ENCODE data around the gene TBC1D23.

- TF ChIP-seq POLR2AphosphoS5 (IDR thresholded peaks at IDR 0.05): no peak
- TF ChIP-seq, protein P1, sequence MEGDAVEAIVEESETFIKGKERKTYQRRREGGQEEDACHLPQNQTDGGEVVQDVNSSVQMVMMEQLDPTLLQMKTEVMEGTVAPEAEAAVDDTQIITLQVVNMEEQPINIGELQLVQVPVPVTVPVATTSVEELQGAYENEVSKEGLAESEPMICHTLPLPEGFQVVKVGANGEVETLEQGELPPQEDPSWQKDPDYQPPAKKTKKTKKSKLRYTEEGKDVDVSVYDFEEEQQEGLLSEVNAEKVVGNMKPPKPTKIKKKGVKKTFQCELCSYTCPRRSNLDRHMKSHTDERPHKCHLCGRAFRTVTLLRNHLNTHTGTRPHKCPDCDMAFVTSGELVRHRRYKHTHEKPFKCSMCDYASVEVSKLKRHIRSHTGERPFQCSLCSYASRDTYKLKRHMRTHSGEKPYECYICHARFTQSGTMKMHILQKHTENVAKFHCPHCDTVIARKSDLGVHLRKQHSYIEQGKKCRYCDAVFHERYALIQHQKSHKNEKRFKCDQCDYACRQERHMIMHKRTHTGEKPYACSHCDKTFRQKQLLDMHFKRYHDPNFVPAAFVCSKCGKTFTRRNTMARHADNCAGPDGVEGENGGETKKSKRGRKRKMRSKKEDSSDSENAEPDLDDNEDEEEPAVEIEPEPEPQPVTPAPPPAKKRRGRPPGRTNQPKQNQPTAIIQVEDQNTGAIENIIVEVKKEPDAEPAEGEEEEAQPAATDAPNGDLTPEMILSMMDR (IDR thresholded peaks at IDR 0.05): no peak
- no peak for TF ChIP-seq POLR2A (IDR thresholded peaks at IDR 0.05)
Measured at GRCh38 chr3:100268156-100268555, 7.4 kb downstream of the TBC1D23 start.

Measured in transverse colon (tissue), 4 donors.